GM21737 (cell line): ENCODE results near the gene CFAP77.
"Not testable (repeated sequence)": the region's sequence is repeated elsewhere in the genome, so short reads cannot be mapped to it uniquely, and the experiment has no call there.

Experiments
- ATAC-seq: cut with Tn5 transposase; IDR thresholded peaks from one replicate; pipeline ENCODE4 v1.9.1; 2021; ENCODE audit warnings: mild to moderate bottlenecking, moderate library complexity; ENCODE audit not compliant: unreplicated experiment

Gene CFAP77

GRCh38 chr9:132545578-132545977 lies 135.6 kb downstream of the CFAP77 start:
- no peak for ATAC-seq

DNA sequence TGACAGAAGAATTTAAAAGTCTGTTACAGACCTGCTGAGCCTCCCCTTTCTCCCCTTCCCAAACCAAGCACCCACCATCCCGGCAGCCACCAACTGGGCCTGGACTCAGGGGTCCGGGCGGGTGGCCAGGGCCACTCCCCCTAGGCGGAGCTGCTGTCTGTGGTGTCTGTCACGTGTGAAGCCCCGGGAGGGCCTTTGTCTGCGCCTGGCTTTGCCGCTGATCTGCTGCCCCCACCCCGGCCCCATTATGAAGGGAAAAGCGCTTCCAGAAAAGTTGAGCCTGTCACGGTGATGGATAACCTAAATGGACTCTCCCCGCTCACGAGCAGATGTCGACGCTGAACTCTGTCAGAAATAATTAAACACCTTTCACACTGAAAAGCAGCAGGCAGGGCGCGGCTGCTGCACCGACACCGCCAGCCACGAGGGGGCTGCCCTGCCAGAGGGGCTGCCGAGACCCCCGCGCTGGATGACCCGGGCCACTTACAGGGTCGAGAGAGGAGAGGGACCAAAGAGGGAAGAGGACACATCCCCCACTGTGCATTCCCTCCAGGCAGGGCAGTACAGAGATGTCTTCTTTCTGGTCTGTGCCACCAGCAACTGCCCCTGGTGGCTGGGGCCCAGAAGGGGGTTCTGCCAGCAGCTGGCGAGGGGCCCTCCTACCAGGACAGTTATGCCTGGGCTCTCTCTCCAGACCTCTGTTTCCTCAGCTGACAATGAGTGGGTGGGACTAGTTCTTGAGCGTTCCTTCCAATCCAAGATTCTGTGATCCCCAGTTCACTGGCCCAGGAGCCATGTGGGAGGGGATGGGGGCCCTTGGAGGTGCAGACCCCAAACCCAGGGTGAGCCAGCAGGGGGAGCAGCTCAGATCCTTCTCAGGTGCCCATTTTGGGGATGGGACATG lies 136.4 kb downstream of the CFAP77 start:
- ATAC-seq: no peak

GRCh38 chr9:132547052-132547431 lies 137.0 kb downstream of the CFAP77 start:
- ATAC-seq: no peak

GRCh38 chr9:132547436-132547835 lies 137.4 kb downstream of the CFAP77 start:
- ATAC-seq: no peak

DNA sequence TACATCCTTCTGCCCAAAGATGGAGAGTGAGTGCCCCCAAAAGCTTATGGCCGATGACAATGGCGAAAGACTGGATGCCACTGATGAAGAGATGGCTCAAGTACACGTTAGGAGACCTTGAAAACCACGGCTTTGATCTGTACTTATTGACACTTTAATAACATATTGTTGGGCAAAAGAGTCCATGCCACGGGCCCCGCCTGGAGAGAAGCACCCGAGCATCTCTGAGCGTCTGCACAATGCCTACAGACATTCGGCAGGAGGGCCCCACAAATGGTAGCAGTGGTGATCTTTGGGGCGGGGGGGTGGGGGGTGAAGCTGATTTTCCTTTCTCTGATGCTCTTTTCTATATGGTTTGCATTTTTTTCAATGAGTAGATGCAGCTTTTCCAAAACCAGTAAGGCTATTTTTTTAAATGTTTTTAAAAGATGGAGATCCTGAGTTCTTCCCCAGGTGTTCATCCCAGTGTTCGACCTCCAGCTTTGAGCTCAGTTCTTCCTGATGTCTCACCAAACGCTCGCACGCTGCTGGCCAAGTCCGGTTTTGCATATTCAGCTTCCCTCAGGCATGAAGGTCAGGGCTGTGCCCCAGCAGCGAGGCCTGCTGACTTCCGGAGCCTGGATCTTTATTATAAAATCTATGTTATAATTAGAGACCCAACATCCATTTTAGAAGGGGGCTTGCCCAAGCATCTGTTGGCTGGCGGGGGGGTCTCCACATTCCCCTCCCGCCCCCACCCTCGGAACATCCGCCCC lies 138.1 kb downstream of the CFAP77 start:
- no peak for ATAC-seq

GRCh38 chr9:132548751-132549640 lies 139.0 kb downstream of the CFAP77 start:
- no peak for ATAC-seq

DNA sequence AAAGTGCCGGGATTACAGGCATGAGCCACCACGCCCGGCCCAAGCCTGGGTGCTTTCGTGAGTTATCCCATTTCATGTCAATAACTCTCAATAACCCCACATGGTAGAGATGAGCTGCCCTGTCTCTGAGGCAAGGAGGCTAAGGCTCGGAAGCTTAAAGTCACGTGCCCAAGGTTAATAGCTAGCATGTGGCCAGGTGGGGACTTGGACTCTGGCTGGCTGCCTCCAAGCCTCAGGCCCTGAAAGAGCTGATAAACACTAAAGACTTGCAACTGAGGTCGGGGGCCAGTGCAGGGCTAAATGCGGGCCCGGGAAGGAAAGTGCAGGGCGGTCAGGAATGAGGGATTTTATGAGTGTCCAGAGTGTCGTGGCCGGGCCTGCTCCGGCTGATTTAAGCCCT lies 141.5 kb downstream of the CFAP77 start:
- no peak for ATAC-seq

GRCh38 chr9:132552041-132552440 lies 142.0 kb downstream of the CFAP77 start:
- ATAC-seq: no peak

- no peak for ATAC-seq
Measured at GRCh38 chr9:132554755-132555154, 144.7 kb downstream of the CFAP77 start.

GRCh38 chr9:132555528-132555927 lies 145.5 kb downstream of the CFAP77 start:
- ATAC-seq: no peak

DNA sequence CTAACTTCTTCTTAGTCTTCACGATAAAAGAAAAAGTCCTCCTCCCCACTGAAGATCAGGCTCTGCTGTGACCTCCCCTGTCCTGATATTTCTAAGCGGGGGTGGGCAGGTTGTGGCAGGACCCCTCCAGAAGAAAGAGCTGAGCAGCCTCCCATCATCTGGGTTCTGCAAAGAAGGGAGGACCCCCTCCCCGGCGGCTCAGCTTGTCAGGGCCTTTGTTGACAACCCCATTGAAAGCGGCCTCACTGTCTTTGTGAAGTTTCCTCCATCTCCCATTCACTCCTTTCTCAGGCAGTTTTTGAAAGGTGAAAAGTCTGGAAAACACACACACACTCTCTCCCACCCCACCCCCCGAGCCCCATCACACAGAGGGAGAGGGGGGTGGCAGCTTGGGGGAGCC lies 146.2 kb downstream of the CFAP77 start:
- ATAC-seq: no peak

- no peak for ATAC-seq
Measured at GRCh38 chr9:132556714-132557113, 146.7 kb downstream of the CFAP77 start.

GRCh38 chr9:132557159-132557558 lies 147.1 kb downstream of the CFAP77 start:
- no peak for ATAC-seq

GRCh38 chr9:132559711-132560110 lies 149.7 kb downstream of the CFAP77 start:
- no peak for ATAC-seq

DNA sequence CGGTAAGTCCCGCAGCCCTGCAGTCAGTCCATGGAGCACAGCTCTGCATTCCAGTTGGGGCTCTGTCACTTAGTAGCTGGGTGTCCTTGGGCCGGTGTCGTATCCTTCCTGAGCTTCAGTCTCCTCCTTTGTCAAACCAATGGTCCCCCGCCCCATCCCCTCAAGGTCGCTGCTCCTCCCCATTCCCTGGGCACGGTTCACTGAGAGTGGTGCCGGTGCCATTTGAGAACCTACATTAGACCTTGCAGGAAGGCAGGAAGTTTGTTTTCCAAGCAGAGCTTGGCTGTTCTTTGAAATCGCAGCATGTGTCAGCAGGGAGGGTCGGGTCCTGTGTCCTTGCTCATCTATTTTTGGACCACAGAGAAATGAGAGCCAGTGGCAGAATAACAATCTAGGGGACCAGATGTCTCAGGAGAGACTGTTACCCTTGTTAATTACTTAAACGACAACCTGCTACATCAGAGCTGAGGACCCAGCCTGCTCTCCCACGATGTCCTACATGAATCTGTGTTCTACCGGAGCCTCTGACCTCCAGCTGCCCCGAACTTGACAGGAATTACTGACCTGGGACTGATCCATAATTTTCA lies 150.7 kb downstream of the CFAP77 start:
- no peak for ATAC-seq

DNA sequence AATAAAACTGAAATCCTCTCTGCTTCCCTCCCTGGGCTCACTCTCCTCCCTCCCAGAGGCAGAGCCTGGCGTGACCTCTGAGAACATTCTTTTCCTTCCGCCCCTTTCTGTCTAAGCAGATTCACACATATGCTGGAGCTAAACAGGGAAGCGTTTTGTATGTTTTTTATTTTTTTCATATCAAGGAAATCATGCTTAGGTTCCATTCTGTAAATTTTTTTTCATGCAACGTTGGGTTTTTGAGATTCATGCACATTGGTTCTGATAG lies 152.2 kb downstream of the CFAP77 start:
- ATAC-seq: no peak

DNA sequence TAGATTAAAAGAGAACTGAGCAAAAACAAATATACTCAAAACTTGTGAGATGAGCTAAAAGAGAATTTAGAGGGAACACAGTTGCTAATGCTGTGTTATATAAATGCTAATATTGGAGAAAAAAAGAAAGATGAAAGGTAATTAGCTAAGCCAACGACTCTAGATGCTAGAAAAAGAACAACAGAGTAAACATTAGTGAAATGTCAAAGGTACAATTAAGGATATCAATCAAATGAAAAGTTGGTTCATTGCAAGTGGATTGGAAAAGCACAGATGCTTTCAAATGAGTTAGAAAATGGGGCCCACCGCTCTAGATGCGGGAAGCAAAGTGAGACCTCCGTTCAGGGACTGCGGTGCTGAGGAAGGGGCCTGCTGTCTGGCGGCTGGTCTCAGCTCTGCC lies 154.5 kb downstream of the CFAP77 start:
- ATAC-seq: no peak

GRCh38 chr9:132568787-132569186 lies 158.8 kb downstream of the CFAP77 start:
- not testable (repeated sequence) for ATAC-seq

- no peak for ATAC-seq
Measured at GRCh38 chr9:132571806-132572600, 162.0 kb downstream of the CFAP77 start.

GRCh38 chr9:132572921-132573320 lies 162.9 kb downstream of the CFAP77 start:
- ATAC-seq: no peak
